Measurements from ENCODE around the gene C8B. TPM values are rescaled to one million over a fixed set of nuclear protein-coding genes. Genes with fewer than 3 reads are reported as not detected.

Gene C8B
- total and polyA plus RNA-seq, 2 experiments from 2014 or later = not detected

GRCh38 chr1:56905667-56906066 lies 60.1 kb downstream of the C8B start:
- H3K4me1 Mint-ChIP-seq = no peaks in the 10 kb centered on the region
- no peak for ATAC-seq
- no peak overlapping the region for H3K27ac Mint-ChIP-seq
- H3K4me3 Mint-ChIP-seq = no peak overlapping the region
- Histone ChIP-seq H2AFZ (no peak overlapping the region), H3K27me3 (ENCODE audit: insufficient read depth) (no peaks in the 10 kb centered on the region), H3K4me2 (no peak overlapping the region), H3K4me1 (ENCODE audit: insufficient read depth) (no peaks in the 10 kb centered on the region), H3F3A (replicated peaks; ENCODE audit: low read depth) (no peaks in the 10 kb centered on the region), H3K27ac (ENCODE audit: low read depth) (no peak overlapping the region), H3K9me2 (ENCODE audit: insufficient read depth) (peaks cover 4% of the 10 kb centered on the region; the same call in 1 of the 2 replicates), H4K20me1 (replicated peaks; ENCODE audit: insufficient read depth) (no peaks in the 10 kb centered on the region), H3K4me3 (no peak overlapping the region), H3K36me3 (ENCODE audit: insufficient read depth) (no peaks in the 10 kb centered on the region), H3K79me2 (replicated peaks; ENCODE audit: insufficient read depth) (no peaks in the 10 kb centered on the region)
- peaks cover 2% of the 10 kb centered on the region for H3K27me3 Mint-ChIP-seq (ENCODE audit: insufficient read depth, low read depth, poor library complexity)
- H3K36me3 Mint-ChIP-seq (ENCODE audit: low read depth) = no peaks in the 10 kb centered on the region
- no peaks in the 10 kb centered on the region for H3K9me3 Mint-ChIP-seq
- no peak for DNase-seq (ENCODE audit: low spot score)
- TF ChIP-seq, protein P1, sequence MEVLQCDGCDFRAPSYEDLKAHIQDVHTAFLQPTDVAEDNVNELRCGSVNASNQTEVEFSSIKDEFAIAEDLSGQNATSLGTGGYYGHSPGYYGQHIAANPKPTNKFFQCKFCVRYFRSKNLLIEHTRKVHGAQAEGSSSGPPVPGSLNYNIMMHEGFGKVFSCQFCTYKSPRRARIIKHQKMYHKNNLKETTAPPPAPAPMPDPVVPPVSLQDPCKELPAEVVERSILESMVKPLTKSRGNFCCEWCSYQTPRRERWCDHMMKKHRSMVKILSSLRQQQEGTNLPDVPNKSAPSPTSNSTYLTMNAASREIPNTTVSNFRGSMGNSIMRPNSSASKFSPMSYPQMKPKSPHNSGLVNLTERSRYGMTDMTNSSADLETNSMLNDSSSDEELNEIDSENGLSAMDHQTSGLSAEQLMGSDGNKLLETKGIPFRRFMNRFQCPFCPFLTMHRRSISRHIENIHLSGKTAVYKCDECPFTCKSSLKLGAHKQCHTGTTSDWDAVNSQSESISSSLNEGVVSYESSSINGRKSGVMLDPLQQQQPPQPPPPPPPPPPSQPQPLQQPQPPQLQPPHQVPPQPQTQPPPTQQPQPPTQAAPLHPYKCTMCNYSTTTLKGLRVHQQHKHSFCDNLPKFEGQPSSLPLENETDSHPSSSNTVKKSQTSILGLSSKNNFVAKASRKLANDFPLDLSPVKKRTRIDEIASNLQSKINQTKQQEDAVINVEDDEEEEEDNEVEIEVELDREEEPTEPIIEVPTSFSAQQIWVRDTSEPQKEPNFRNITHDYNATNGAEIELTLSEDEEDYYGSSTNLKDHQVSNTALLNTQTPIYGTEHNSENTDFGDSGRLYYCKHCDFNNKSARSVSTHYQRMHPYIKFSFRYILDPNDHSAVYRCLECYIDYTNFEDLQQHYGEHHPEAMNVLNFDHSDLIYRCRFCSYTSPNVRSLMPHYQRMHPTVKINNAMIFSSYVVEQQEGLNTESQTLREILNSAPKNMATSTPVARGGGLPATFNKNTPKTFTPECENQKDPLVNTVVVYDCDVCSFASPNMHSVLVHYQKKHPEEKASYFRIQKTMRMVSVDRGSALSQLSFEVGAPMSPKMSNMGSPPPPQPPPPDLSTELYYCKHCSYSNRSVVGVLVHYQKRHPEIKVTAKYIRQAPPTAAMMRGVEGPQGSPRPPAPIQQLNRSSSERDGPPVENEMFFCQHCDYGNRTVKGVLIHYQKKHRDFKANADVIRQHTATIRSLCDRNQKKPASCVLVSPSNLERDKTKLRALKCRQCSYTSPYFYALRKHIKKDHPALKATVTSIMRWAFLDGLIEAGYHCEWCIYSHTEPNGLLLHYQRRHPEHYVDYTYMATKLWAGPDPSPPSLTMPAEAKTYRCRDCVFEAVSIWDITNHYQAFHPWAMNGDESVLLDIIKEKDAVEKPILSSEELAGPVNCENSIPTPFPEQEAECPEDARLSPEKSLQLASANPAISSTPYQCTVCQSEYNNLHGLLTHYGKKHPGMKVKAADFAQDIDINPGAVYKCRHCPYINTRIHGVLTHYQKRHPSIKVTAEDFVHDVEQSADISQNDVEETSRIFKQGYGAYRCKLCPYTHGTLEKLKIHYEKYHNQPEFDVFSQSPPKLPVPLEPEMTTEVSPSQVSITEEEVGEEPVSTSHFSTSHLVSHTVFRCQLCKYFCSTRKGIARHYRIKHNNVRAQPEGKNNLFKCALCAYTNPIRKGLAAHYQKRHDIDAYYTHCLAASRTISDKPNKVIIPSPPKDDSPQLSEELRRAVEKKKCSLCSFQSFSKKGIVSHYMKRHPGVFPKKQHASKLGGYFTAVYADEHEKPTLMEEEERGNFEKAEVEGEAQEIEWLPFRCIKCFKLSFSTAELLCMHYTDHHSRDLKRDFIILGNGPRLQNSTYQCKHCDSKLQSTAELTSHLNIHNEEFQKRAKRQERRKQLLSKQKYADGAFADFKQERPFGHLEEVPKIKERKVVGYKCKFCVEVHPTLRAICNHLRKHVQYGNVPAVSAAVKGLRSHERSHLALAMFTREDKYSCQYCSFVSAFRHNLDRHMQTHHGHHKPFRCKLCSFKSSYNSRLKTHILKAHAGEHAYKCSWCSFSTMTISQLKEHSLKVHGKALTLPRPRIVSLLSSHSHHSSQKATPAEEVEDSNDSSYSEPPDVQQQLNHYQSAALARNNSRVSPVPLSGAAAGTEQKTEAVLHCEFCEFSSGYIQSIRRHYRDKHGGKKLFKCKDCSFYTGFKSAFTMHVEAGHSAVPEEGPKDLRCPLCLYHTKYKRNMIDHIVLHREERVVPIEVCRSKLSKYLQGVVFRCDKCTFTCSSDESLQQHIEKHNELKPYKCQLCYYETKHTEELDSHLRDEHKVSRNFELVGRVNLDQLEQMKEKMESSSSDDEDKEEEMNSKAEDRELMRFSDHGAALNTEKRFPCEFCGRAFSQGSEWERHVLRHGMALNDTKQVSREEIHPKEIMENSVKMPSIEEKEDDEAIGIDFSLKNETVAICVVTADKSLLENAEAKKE (CRISPR knock-in tag; IDR thresholded peaks at IDR 0.05) = no peak
- TF ChIP-seq, protein P2, sequence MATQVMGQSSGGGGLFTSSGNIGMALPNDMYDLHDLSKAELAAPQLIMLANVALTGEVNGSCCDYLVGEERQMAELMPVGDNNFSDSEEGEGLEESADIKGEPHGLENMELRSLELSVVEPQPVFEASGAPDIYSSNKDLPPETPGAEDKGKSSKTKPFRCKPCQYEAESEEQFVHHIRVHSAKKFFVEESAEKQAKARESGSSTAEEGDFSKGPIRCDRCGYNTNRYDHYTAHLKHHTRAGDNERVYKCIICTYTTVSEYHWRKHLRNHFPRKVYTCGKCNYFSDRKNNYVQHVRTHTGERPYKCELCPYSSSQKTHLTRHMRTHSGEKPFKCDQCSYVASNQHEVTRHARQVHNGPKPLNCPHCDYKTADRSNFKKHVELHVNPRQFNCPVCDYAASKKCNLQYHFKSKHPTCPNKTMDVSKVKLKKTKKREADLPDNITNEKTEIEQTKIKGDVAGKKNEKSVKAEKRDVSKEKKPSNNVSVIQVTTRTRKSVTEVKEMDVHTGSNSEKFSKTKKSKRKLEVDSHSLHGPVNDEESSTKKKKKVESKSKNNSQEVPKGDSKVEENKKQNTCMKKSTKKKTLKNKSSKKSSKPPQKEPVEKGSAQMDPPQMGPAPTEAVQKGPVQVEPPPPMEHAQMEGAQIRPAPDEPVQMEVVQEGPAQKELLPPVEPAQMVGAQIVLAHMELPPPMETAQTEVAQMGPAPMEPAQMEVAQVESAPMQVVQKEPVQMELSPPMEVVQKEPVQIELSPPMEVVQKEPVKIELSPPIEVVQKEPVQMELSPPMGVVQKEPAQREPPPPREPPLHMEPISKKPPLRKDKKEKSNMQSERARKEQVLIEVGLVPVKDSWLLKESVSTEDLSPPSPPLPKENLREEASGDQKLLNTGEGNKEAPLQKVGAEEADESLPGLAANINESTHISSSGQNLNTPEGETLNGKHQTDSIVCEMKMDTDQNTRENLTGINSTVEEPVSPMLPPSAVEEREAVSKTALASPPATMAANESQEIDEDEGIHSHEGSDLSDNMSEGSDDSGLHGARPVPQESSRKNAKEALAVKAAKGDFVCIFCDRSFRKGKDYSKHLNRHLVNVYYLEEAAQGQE (IDR thresholded peaks at IDR 0.05; ENCODE audit: unreplicated experiment) = no peak
- TF ChIP-seq ZNF331 (CRISPR knock-in tag; IDR thresholded peaks at IDR 0.05; ENCODE audit: low read depth) (no peak), CREB1 (CRISPR knock-in tag; IDR thresholded peaks at IDR 0.05; ENCODE audit: low read depth) (no peak), NANOG (IDR thresholded peaks at IDR 0.05; ENCODE audit: borderline replicate concordance) (no peak), STAT1 (IDR thresholded peaks at IDR 0.05; ENCODE audit: unreplicated experiment) (no peak), CTCF (conservative IDR thresholded peaks at IDR 0.05; ENCODE audit: low read depth in 2 of 2) (no peak), POLR2AphosphoS5 (IDR thresholded peaks at IDR 0.05; ENCODE audit: low read depth) (no peak), EZH2 (IDR thresholded peaks at IDR 0.05; ENCODE audit: low read depth, unreplicated experiment) (no peak), ZNF114 (CRISPR knock-in tag; IDR thresholded peaks at IDR 0.05) (no peak), JUNB (IDR thresholded peaks at IDR 0.05; ENCODE audit: unreplicated experiment) (no peak), EZH2phosphoT487 (IDR thresholded peaks at IDR 0.05; ENCODE audit: unreplicated experiment) (no peak)
- TF ChIP-seq, protein P3, sequence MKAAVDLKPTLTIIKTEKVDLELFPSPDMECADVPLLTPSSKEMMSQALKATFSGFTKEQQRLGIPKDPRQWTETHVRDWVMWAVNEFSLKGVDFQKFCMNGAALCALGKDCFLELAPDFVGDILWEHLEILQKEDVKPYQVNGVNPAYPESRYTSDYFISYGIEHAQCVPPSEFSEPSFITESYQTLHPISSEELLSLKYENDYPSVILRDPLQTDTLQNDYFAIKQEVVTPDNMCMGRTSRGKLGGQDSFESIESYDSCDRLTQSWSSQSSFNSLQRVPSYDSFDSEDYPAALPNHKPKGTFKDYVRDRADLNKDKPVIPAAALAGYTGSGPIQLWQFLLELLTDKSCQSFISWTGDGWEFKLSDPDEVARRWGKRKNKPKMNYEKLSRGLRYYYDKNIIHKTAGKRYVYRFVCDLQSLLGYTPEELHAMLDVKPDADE (IDR thresholded peaks at IDR 0.05) = no peak

All from GM23338 (cell line).